ENCODE data around the gene PLEKHG3. TPM values are rescaled to one million over a fixed set of nuclear protein-coding genes. Genes with fewer than 3 reads are reported as not detected.
"Not testable (repeated sequence)": the region's sequence is repeated elsewhere in the genome, so short reads cannot be mapped to it uniquely, and the experiment has no call there.

The PLEKHG3 gene
- total RNA-seq, 1 experiment from 2014 or later: 22.4 TPM

GRCh38 chr14:64681796-64682710 lies 22.2 kb upstream of the PLEKHG3 start:
- Histone ChIP-seq H3K4me3 (no peak overlapping the region), H3K4me1 (peaks cover 18% of the 10 kb centered on the region), H3K27me3 (no peaks in the 10 kb centered on the region), H3K36me3 (no peaks in the 10 kb centered on the region), H3K9me3 (replicated peaks) (no peaks in the 10 kb centered on the region), H3K27ac (no peak overlapping the region)
- DNase-seq: no peak

- Histone ChIP-seq H3K4me3 (no peak overlapping the region), H3K27ac (no peak overlapping the region), H3K9me3 (replicated peaks) (no peaks in the 10 kb centered on the region), H3K27me3 (no peaks in the 10 kb centered on the region), H3K36me3 (no peaks in the 10 kb centered on the region), H3K4me1 (peaks cover 18% of the 10 kb centered on the region)
- DNase-seq: no peak
Observed at GRCh38 chr14:64682843-64683242, 21.4 kb upstream of the PLEKHG3 start.

- H3K4me3 ChIP-seq: no peak overlapping the region
- DNase-seq: peak in 1 of 2 experiments; percentile 38
- no peaks in the 10 kb centered on the region for H3K36me3 ChIP-seq
- H3K27ac ChIP-seq: peak overlapping the region; percentile 25
- H3K4me1 ChIP-seq: peaks cover 18% of the 10 kb centered on the region
- no peaks in the 10 kb centered on the region for H3K9me3 ChIP-seq (replicated peaks)
- no peaks in the 10 kb centered on the region for H3K27me3 ChIP-seq
Observed at GRCh38 chr14:64683264-64683663, 21.0 kb upstream of the PLEKHG3 start.

- no peaks in the 10 kb centered on the region for H3K36me3 ChIP-seq
- H3K9me3 ChIP-seq (replicated peaks): no peaks in the 10 kb centered on the region
- peaks cover 18% of the 10 kb centered on the region for H3K4me1 ChIP-seq
- peak; percentile 89 to 96 for DNase-seq
- no peak overlapping the region for H3K4me3 ChIP-seq
- H3K27me3 ChIP-seq: peaks cover 4% of the 10 kb centered on the region; the same call in 1 of the 2 replicates
- peak overlapping the region; percentile 25 for H3K27ac ChIP-seq
Observed at GRCh38 chr14:64684091-64684490, 20.1 kb upstream of the PLEKHG3 start.

- no peak for DNase-seq
- Histone ChIP-seq H3K36me3 (no peaks in the 10 kb centered on the region), H3K4me1 (peaks cover 18% of the 10 kb centered on the region), H3K27ac (no peak overlapping the region), H3K9me3 (replicated peaks) (no peaks in the 10 kb centered on the region), H3K27me3 (peaks cover 4% of the 10 kb centered on the region; the same call in 1 of the 2 replicates), H3K4me3 (no peak overlapping the region)
Observed at GRCh38 chr14:64685371-64686281, 18.6 kb upstream of the PLEKHG3 start.

- peaks cover 4% of the 10 kb centered on the region; the same call in 1 of the 2 replicates for H3K27me3 ChIP-seq
- DNase-seq: no peak
Observed at GRCh38 chr14:64686282-64686615, 18.0 kb upstream of the PLEKHG3 start.

GRCh38 chr14:64688031-64688430 lies 16.2 kb upstream of the PLEKHG3 start:
- H3K36me3 ChIP-seq: no peaks in the 10 kb centered on the region
- H3K27ac ChIP-seq: no peak overlapping the region
- no peak for DNase-seq
- H3K4me3 ChIP-seq: no peak overlapping the region
- no peaks in the 10 kb centered on the region for H3K9me3 ChIP-seq (replicated peaks)
- H3K27me3 ChIP-seq: peaks cover 4% of the 10 kb centered on the region; the same call in 1 of the 2 replicates
- H3K4me1 ChIP-seq: peaks cover 16% of the 10 kb centered on the region

More at GRCh38 chr14:64686282-64686615, 18.0 kb upstream of the PLEKHG3 start:
- Histone ChIP-seq H3K36me3 (no peaks in the 10 kb centered on the region), H3K27ac (no peak overlapping the region), H3K9me3 (replicated peaks) (no peaks in the 10 kb centered on the region), H3K4me1 (peaks cover 18% of the 10 kb centered on the region), H3K4me3 (no peak overlapping the region)

- Histone ChIP-seq H3K4me3 (no peak overlapping the region), H3K36me3 (no peaks in the 10 kb centered on the region), H3K4me1 (peaks cover 13% of the 10 kb centered on the region), H3K27me3 (peaks cover 4% of the 10 kb centered on the region; the same call in 1 of the 2 replicates), H3K27ac (no peak overlapping the region), H3K9me3 (replicated peaks) (no peaks in the 10 kb centered on the region)
- DNase-seq: no peak
Observed at GRCh38 chr14:64688811-64689281, 15.4 kb upstream of the PLEKHG3 start.

- Histone ChIP-seq H3K36me3 (no peaks in the 10 kb centered on the region), H3K4me1 (peaks cover 10% of the 10 kb centered on the region)
Observed at GRCh38 chr14:64689289-64689688, 14.9 kb upstream of the PLEKHG3 start.

GRCh38 chr14:64690607-64691006 lies 13.6 kb upstream of the PLEKHG3 start:
- not testable (repeated sequence) for H3K36me3 ChIP-seq; H3K4me1 ChIP-seq; H3K27ac ChIP-seq; H3K9me3 ChIP-seq (replicated peaks); H3K27me3 ChIP-seq; DNase-seq; H3K4me3 ChIP-seq

More at GRCh38 chr14:64689289-64689688, 14.9 kb upstream of the PLEKHG3 start:
- no peaks in the 10 kb centered on the region for H3K9me3 ChIP-seq (replicated peaks)
- H3K27me3 ChIP-seq: peaks cover 4% of the 10 kb centered on the region; the same call in 1 of the 2 replicates
- no peak overlapping the region for H3K27ac ChIP-seq
- H3K4me3 ChIP-seq: no peak overlapping the region
- DNase-seq: no peak

- no peak overlapping the region for H3K27ac ChIP-seq
- no peak for DNase-seq
- H3K4me1 ChIP-seq: peaks cover 5% of the 10 kb centered on the region; the same call in 1 of the 2 replicates
- no peak overlapping the region for H3K4me3 ChIP-seq
- H3K27me3 ChIP-seq: peaks cover 9% of the 10 kb centered on the region; the same call in 1 of the 2 replicates
- no peaks in the 10 kb centered on the region for H3K36me3 ChIP-seq
- H3K9me3 ChIP-seq (replicated peaks): no peaks in the 10 kb centered on the region
Observed at GRCh38 chr14:64691376-64691775, 12.8 kb upstream of the PLEKHG3 start.

- Histone ChIP-seq H3K9me3 (replicated peaks) (no peaks in the 10 kb centered on the region), H3K4me3 (no peak overlapping the region), H3K27me3 (peaks cover 9% of the 10 kb centered on the region; the same call in 1 of the 2 replicates), H3K27ac (no peak overlapping the region), H3K4me1 (peaks cover 5% of the 10 kb centered on the region; the same call in 1 of the 2 replicates), H3K36me3 (no peaks in the 10 kb centered on the region)
- no peak for DNase-seq
Observed at GRCh38 chr14:64692189-64692985, 11.8 kb upstream of the PLEKHG3 start.

GRCh38 chr14:64692986-64693809 lies 11.0 kb upstream of the PLEKHG3 start:
- DNase-seq: no peak
- Histone ChIP-seq H3K4me3 (no peak overlapping the region), H3K4me1 (peaks cover 5% of the 10 kb centered on the region; the same call in 1 of the 2 replicates), H3K27ac (no peak overlapping the region), H3K36me3 (no peaks in the 10 kb centered on the region), H3K9me3 (replicated peaks) (no peaks in the 10 kb centered on the region), H3K27me3 (peaks cover 9% of the 10 kb centered on the region; the same call in 1 of the 2 replicates)

Measured in SJCRH30 (cell line).